ENCODE measurements around the gene FPR2.

DNA sequence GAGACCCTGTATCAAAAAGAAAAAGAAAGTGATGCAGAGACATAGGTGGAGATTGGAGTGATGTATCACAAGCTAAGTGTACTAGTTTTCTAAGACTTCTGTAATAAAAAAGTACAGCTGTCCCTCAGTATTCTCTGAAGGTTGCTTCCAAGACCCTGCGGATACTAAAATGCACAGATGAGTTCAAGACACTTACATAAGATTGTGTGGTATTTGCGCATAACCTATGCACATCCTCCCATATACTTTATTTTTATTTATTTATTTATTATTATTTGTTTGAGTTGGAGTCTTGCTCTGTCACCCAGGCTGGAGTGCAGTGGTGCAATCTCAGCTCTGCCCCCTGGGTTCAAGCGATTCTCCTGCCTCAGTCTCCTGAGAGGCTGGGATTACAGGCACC lies 23.6 kb upstream of the FPR2 start:
- TF ChIP-seq, protein P1, sequence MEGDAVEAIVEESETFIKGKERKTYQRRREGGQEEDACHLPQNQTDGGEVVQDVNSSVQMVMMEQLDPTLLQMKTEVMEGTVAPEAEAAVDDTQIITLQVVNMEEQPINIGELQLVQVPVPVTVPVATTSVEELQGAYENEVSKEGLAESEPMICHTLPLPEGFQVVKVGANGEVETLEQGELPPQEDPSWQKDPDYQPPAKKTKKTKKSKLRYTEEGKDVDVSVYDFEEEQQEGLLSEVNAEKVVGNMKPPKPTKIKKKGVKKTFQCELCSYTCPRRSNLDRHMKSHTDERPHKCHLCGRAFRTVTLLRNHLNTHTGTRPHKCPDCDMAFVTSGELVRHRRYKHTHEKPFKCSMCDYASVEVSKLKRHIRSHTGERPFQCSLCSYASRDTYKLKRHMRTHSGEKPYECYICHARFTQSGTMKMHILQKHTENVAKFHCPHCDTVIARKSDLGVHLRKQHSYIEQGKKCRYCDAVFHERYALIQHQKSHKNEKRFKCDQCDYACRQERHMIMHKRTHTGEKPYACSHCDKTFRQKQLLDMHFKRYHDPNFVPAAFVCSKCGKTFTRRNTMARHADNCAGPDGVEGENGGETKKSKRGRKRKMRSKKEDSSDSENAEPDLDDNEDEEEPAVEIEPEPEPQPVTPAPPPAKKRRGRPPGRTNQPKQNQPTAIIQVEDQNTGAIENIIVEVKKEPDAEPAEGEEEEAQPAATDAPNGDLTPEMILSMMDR (optimal IDR thresholded peaks at IDR 0.05 in 1 of 3, IDR thresholded peaks at IDR 0.05 in 1 of 3, conservative IDR thresholded peaks at IDR 0.05 in 1 of 3; ENCODE audit: extremely low read depth in 1 of 3, insufficient read depth in 2 of 3, low read length in 3 of 3): no peak
- no peak for TF ChIP-seq EZH2 (IDR thresholded peaks at IDR 0.05; ENCODE audit: low read length)
